Sigmoid colon (tissue), 4 donors: ENCODE measurements around the gene TRERF1.

Experiments used
- CTCF ChIP-seq, 4 experiments: fragments of 450-650 bp in 3 of 4; fragments of 200-600 bp in 1 of 4; IDR thresholded peaks; one replicate each; pipeline ENCODE4 v1.5.1; 2016 to 2019; ENCODE audit warnings: antibody characterized with exemption in 4 of 4, mild to moderate bottlenecking in 3 of 4, moderate library complexity in 2 of 4
- POLR2A ChIP-seq, 2 donors: fragments of 450-650 bp; IDR thresholded peaks; one replicate each; pipeline ENCODE4 v1.6.1; 2016; ENCODE audit warnings: antibody characterized with exemption in 2 of 2, mild to moderate bottlenecking in 2 of 2, moderate library complexity in 2 of 2
- POLR2AphosphoS5 ChIP-seq, 4 donors: sonication (generic); formaldehyde crosslinking; IDR thresholded peaks; one replicate each; pipeline ENCODE4 v1.6.1; 2017; ENCODE audit warnings: antibody characterized with exemption in 4 of 4

GRCh38 chr6:42212442-42212841 lies 239.3 kb downstream of the TRERF1 start:
- TF ChIP-seq CTCF (IDR thresholded peaks at IDR 0.05) (no peak), POLR2A (IDR thresholded peaks at IDR 0.05) (no peak), POLR2AphosphoS5 (IDR thresholded peaks at IDR 0.05) (no peak)
